GM19035 (cell line): ENCODE data around the gene ANKRD13A.
"Not testable (repeated sequence)": the region's sequence is repeated elsewhere in the genome, so short reads cannot be mapped to it uniquely, and the experiment has no call there.

Experiments
- ATAC-seq: cut with Tn5 transposase; IDR thresholded peaks from one replicate; pipeline ENCODE4 v1.9.1; 2021; ENCODE audit not compliant: unreplicated experiment

ANKRD13A gene

DNA sequence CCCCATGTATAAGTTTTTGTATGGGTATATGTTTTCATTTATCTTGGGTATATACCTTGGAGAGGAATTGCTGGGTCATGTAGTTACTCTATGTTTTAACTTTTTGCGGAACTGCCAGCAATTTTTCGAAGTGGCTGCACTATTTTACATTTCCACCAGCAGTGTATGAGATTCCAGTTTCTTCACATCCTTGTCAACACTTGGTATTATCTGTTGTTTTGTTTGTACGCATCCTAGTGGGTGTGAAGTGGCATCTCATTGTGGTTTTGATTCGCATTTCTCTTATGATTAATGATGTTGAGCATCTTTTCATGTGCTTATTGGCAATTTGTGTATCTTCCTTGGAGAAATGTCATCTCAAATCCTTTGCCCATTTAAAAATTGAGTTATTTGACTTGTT, 6.9 kb downstream of the ANKRD13A start:
- no peak for ATAC-seq

GRCh38 chr12:110007881-110008280, 8.7 kb downstream of the ANKRD13A start:
- no peak for ATAC-seq

- ATAC-seq: not testable (repeated sequence)
Measured at GRCh38 chr12:110008681-110009398, 9.6 kb downstream of the ANKRD13A start.

GRCh38 chr12:110010853-110011723, 11.9 kb downstream of the ANKRD13A start:
- ATAC-seq: no peak

- ATAC-seq: no peak
Measured at GRCh38 chr12:110012137-110012536, 12.9 kb downstream of the ANKRD13A start.

DNA sequence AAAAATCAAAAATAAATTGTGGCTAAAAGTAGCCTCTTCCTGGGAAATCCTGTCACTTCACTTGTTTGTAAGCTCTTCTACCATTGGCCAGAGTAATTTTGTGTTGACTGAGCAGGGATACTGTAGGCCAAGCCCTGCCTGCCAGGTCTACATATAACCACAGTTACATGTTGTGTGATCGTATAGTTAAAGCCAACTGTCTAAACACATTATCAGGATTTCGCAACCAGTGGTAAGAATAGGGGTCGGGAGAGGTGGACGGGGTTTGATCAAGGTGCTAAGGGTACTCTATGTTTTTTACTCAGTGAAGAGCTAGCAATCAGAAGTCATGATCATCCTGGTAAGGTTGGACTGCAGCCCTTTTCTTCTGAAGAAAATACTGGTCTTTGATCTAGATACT, 13.4 kb downstream of the ANKRD13A start:
- ATAC-seq: no peak

DNA sequence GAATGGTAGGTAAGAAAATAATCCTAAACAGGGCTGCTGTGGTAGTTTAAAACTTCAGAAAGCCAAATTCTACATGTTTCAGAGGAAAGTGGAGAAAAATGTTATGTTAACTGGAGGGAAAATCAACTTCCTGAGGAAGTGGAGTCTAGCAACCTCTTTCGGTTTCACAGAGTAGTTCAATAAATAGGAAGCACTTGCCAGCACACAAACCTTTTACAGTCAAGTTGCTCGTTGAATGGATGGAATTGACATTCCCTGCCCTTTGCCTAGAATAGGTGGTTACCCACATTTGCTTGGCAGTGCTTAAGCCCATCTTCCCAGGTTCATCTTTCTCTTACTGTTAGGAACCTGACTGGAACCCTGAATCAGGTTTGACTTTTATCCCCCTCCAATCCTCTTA, 15.9 kb downstream of the ANKRD13A start:
- ATAC-seq: no peak

- ATAC-seq: no peak
Measured at GRCh38 chr12:110020956-110021355, 21.7 kb downstream of the ANKRD13A start.

- ATAC-seq: no peak
Measured at GRCh38 chr12:110023059-110023980, 24.1 kb downstream of the ANKRD13A start.

GRCh38 chr12:110024051-110024450, 24.8 kb downstream of the ANKRD13A start:
- no peak for ATAC-seq

DNA sequence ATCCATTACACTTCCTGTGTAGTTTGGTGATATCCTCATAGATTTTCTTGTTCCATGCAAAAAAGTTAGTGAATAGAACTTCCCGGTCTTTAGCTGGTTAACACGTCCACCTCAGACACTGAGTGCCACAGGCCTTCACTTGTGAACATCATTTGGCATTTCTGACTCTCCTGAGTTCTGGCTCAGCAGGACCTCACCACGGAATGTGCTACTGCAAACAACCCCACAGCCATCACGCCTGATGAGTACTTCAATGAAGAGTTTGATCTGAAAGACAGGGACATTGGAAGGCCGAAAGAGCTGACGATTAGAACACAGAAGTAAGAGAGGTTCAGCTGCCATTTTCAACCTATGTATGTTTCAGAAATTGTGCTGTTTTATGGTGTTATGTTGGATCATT, 29.1 kb downstream of the ANKRD13A start:
- no peak for ATAC-seq

- no peak for ATAC-seq
Measured at GRCh38 chr12:110029290-110029815, 30.1 kb downstream of the ANKRD13A start.

DNA sequence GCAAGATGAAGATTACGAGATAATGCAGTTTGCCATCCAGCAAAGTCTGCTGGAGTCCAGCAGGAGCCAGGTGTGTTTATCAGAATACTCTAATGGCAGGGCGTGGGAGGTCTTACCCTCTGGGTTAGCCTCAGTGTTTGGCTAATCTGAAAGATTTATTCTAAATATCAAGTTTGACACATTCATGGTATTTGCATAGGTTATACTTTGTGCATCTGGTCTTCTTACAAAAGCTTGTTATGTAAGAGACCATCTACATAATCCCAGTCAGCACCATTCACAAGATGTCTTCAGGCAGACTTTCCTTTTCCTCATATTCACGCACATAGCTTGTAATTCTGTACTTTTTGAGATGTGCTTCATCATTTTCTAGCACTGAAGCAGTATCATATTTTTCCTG, 34.7 kb downstream of the ANKRD13A start:
- ATAC-seq: no peak

DNA sequence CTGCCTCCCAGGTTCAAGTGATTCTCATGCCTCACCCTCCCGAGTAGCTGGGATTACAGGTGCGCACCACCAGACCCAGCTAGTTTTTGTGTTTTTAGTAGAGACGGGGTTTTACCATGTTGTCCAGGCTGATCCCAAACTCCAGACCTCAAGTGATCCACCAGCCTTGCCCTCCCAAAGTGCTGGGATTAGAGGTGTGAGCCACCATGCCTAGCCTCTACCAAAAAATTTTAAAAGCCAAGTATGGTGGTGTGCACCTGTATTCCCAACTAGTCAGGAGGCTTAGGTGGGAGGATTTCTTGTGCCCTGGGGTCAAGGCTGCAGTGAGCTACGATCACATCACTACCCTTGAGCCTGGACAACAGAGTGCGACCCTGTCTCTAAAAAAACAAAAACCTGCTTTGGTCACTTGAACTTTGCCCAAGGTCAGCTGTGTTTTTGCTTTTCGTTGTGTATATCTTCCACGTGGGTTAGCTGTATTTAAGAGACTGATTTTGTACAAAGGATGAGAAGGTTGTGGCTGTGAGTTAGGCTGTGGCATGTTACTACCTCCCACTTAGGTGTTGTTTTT, 36.4 kb downstream of the ANKRD13A start:
- no peak for ATAC-seq

- ATAC-seq: no peak
Measured at GRCh38 chr12:110037315-110037714, 38.1 kb downstream of the ANKRD13A start.

- no peak for ATAC-seq
Measured at GRCh38 chr12:110038741-110039084, 39.5 kb downstream of the ANKRD13A start.

DNA sequence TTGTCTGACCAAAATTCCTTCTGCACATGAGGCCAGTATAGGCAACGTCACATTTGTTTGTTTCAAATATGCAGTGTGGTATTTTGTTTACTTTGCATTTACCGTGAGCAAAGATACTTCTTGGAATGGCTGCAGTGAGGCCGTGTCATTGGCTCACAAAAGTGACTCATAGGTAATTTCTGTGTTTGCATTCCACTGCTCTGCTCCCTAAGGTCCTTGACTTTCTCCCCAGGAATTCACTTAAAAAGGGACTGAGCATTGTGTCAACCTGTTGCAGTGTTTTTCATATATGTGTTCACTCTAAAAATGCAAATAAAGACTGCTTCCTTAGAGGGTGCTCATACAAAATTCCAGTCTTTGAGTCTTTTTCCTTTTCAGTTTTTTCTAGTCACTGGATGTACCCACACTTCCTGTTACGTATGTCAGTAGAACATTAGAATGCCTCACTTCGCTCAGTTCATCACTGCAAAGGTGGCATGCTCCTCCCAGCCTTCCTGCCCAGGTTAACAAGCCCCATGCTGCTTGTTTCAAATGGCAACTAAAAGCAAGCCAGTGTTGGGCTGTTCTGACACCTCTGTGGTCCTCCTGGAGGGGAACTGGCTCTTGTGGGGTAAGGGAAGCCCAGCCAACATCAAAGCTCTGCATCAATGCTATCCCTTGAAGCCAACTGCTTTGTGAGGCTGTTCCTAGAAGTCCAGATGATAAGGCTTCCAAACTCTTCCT, 40.0 kb downstream of the ANKRD13A start:
- ATAC-seq: no peak

DNA sequence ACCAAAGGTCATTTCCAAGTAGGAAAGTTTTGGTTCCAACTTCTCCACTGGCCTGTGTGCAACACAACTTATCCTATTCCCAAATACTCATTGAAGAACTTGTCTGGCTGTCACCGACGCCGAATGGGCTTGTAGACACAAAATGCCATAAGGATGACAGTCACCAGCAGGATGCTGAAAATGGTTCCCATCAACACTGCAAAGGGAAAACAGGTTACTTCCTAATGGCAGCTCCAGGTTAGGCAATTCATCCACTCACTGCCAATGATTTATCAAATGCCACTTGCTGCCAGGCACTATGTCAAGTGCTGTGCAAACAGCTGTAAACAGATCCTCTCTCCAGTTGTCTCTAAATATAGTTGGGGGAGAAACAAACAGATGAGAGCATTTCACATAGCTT, 43.0 kb downstream of the ANKRD13A start:
- ATAC-seq: no peak

DNA sequence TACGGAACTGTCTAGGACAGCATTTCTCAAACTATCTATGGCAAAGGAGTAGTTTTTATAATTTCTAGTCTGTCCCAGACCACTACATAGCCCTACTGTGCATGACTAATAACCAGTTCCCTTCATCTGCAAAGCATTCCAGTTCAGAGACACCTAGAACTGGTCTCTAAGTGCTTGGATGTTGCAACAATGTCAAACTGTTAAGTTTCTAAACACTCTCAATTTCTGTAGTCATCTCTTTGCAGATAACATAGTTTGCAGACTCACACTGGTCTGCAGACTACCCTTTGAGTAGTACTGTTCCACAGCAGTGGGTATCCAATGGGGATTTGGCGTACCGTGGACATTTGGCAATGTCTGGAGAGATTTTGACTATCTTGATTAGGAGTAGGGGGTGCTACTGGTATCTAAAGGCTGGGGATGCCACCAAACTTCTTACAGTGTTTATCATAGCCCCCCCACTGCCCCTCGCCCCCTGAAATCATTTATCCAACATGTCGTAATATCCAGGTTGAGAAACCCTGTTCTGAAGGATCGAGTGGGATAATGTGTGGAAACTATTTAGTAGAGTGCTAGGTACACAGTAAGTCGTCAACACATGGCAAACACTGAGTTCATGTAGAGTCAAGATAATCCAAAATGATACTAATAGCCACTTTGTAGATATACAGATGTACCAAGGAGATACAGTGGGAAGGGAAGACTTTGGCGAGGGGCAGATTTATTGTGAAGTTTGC, 47.4 kb downstream of the ANKRD13A start:
- no peak for ATAC-seq
